Measurements from ENCODE around the gene CREB3L2. TPM values are rescaled to one million over a fixed set of nuclear protein-coding genes. Genes with fewer than 3 reads are reported as not detected.

CREB3L2 gene
- total RNA-seq, 1 donor = 28.6 TPM

- Histone ChIP-seq H3K36me3 (ENCODE audit: insufficient read depth, low read length) (no peaks in the 10 kb centered on the region), H3K4me3 (ENCODE audit: insufficient read depth, low read length) (no peak overlapping the region), H2AFZ (ENCODE audit: low read length) (no peak overlapping the region), H3K4me1 (ENCODE audit: insufficient read depth, low read length) (peaks cover 13% of the 10 kb centered on the region), H3K27ac (ENCODE audit: low read depth, low read length) (no peak overlapping the region), H3K27me3 (ENCODE audit: insufficient read depth, low read length) (no peaks in the 10 kb centered on the region), H3K4me2 (ENCODE audit: insufficient read depth, low read length) (no peak overlapping the region), H3K79me2 (ENCODE audit: insufficient read depth, low read length) (peaks cover 29% of the 10 kb centered on the region), H4K20me1 (ENCODE audit: insufficient read depth, low read length) (peaks cover 3% of the 10 kb centered on the region), H3K9me3 (ENCODE audit: low read depth, low read length) (no peaks in the 10 kb centered on the region)
- DNase-seq (ENCODE audit: insufficient read length, low spot score, missing footprints) = no peak
- no peak for TF ChIP-seq CTCF (IDR thresholded peaks at IDR 0.05; ENCODE audit: extremely low read depth, low read depth, low read length)
These were observed 2.2 kb upstream of the CREB3L2 start for GRCh38 chr7:138004046-138004445.

- TF ChIP-seq CTCF (IDR thresholded peaks at IDR 0.05; ENCODE audit: extremely low read depth, low read depth, low read length) = no peak
- H3K4me3 ChIP-seq (ENCODE audit: insufficient read depth, low read length) = no peak overlapping the region
- peaks cover 42% of the 10 kb centered on the region for H3K79me2 ChIP-seq (ENCODE audit: insufficient read depth, low read length)
- H3K36me3 ChIP-seq (ENCODE audit: insufficient read depth, low read length) = no peaks in the 10 kb centered on the region
- H3K9me3 ChIP-seq (ENCODE audit: low read depth, low read length) = no peaks in the 10 kb centered on the region
- peaks cover 3% of the 10 kb centered on the region for H4K20me1 ChIP-seq (ENCODE audit: insufficient read depth, low read length)
- peak overlapping the region; percentile 40 for H3K4me2 ChIP-seq (ENCODE audit: insufficient read depth, low read length)
- peaks cover 25% of the 10 kb centered on the region for H3K4me1 ChIP-seq (ENCODE audit: insufficient read depth, low read length)
- DNase-seq (ENCODE audit: insufficient read length, low spot score, missing footprints) = no peak
- H3K27ac ChIP-seq (ENCODE audit: low read depth, low read length) = no peak overlapping the region
- no peaks in the 10 kb centered on the region for H3K27me3 ChIP-seq (ENCODE audit: insufficient read depth, low read length)
- H2AFZ ChIP-seq (ENCODE audit: low read length) = peak overlapping the region; percentile 5
These were observed 923 bp upstream of the CREB3L2 start for GRCh38 chr7:138002828-138003189.

- no peaks in the 10 kb centered on the region for H3K27me3 ChIP-seq (ENCODE audit: insufficient read depth, low read length)
- DNase-seq (ENCODE audit: insufficient read length, low spot score, missing footprints) = peak; percentile 96
- H3K27ac ChIP-seq (ENCODE audit: low read depth, low read length) = peak overlapping the region; percentile 99
- H3K79me2 ChIP-seq (ENCODE audit: insufficient read depth, low read length) = peaks cover 47% of the 10 kb centered on the region
- peak overlapping the region; percentile 96 for H3K4me2 ChIP-seq (ENCODE audit: insufficient read depth, low read length)
- H3K9me3 ChIP-seq (ENCODE audit: low read depth, low read length) = no peaks in the 10 kb centered on the region
- H4K20me1 ChIP-seq (ENCODE audit: insufficient read depth, low read length) = peaks cover 3% of the 10 kb centered on the region
- peak overlapping the region; percentile 76 for H2AFZ ChIP-seq (ENCODE audit: low read length)
- H3K4me1 ChIP-seq (ENCODE audit: insufficient read depth, low read length) = peaks cover 25% of the 10 kb centered on the region
- peak; percentile 99 for TF ChIP-seq CTCF (IDR thresholded peaks at IDR 0.05; ENCODE audit: extremely low read depth, low read depth, low read length)
- H3K4me3 ChIP-seq (ENCODE audit: insufficient read depth, low read length) = peak overlapping the region; percentile 97
- H3K36me3 ChIP-seq (ENCODE audit: insufficient read depth, low read length) = no peaks in the 10 kb centered on the region
These were observed 376 bp upstream of the CREB3L2 start for GRCh38 chr7:138002096-138002827.

GRCh38 chr7:138000081-138000701 is 1.7 kb downstream of the CREB3L2 start:
- H2AFZ ChIP-seq (ENCODE audit: low read length) = no peak overlapping the region
- peaks cover 40% of the 10 kb centered on the region for H3K4me1 ChIP-seq (ENCODE audit: insufficient read depth, low read length)
- peaks cover 3% of the 10 kb centered on the region for H4K20me1 ChIP-seq (ENCODE audit: insufficient read depth, low read length)
- no peak for DNase-seq (ENCODE audit: insufficient read length, low spot score, missing footprints)
- peaks cover 67% of the 10 kb centered on the region for H3K79me2 ChIP-seq (ENCODE audit: insufficient read depth, low read length)
- H3K36me3 ChIP-seq (ENCODE audit: insufficient read depth, low read length) = peaks cover 7% of the 10 kb centered on the region
- H3K9me3 ChIP-seq (ENCODE audit: low read depth, low read length) = no peaks in the 10 kb centered on the region
- TF ChIP-seq CTCF (IDR thresholded peaks at IDR 0.05; ENCODE audit: extremely low read depth, low read depth, low read length) = no peak
- peak overlapping the region; percentile 96 for H3K4me2 ChIP-seq (ENCODE audit: insufficient read depth, low read length)
- no peaks in the 10 kb centered on the region for H3K27me3 ChIP-seq (ENCODE audit: insufficient read depth, low read length)
- H3K4me3 ChIP-seq (ENCODE audit: insufficient read depth, low read length) = peak overlapping the region; percentile 97
- H3K27ac ChIP-seq (ENCODE audit: low read depth, low read length) = peak overlapping the region; percentile 99
